ENCODE measurements around the gene RAI1.

Gene RAI1

DNA sequence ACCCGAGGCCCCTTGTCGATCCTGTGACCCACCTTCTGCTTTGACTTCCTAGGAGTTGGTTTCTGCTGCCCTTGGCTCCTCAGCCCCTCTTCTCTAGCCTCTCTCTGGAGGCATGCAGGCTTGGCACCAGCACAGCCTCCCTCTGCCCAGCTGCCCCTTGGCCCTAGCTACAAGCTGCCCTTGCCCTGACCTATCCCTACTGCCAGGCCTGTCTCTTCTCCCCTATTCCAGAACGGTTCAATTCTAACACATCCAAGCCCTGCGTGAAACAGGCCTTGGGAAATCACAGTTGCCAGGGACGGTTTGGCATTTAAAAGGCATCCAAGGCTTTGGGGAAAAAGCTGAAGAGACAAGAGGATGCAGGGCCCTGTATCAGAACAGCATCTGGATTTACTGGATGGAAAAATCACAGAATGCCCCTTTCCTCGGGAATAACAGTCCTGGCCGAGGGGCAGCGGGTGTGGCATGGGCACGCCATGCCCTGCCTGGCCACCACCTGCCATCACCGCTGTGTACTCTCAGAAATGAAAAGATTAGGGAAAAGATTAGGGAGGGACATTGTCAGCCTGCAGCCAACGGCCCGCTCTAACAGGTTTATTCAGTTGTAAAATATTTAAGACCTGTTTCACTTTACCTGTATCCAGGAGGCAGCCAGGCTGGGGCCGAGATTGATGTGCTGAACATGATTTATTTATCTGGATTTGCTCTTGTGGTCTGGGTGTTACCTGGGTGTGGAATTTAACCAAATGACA lies 15.8 kb downstream of the RAI1 start:
- H3K4me3 ChIP-seq (ENCODE audit: low read depth, low read length) = peak overlapping the region; percentile 37
- peak; percentile 85 for DNase-seq (ENCODE audit: low read depth)
- TF ChIP-seq, protein P1, sequence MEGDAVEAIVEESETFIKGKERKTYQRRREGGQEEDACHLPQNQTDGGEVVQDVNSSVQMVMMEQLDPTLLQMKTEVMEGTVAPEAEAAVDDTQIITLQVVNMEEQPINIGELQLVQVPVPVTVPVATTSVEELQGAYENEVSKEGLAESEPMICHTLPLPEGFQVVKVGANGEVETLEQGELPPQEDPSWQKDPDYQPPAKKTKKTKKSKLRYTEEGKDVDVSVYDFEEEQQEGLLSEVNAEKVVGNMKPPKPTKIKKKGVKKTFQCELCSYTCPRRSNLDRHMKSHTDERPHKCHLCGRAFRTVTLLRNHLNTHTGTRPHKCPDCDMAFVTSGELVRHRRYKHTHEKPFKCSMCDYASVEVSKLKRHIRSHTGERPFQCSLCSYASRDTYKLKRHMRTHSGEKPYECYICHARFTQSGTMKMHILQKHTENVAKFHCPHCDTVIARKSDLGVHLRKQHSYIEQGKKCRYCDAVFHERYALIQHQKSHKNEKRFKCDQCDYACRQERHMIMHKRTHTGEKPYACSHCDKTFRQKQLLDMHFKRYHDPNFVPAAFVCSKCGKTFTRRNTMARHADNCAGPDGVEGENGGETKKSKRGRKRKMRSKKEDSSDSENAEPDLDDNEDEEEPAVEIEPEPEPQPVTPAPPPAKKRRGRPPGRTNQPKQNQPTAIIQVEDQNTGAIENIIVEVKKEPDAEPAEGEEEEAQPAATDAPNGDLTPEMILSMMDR (IDR thresholded peaks at IDR 0.05; ENCODE audit: control insufficient read depth, extremely low read depth, insufficient read depth) = no peak

DNA sequence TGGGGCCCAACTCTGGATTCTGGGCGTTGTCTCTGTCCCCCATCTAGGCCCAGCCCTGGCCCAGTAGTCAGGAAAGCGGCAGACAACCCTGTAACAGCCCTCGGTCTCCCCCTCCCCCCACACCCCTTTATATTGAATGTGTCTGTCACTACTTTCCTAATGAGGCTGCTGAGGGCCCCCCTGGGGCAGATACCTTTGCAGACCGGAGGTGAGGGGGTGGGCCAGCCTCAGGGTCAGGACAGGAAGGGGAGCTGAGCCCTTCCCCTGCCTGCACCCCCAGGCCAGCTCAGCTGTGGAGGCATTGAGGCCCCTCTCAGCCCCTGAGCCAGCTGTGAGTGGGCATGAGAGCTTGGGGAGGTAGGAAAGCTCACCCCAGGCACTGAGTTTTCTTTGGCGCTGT lies 17.1 kb downstream of the RAI1 start:
- H3K4me3 ChIP-seq (ENCODE audit: low read depth, low read length) = no peak overlapping the region
- TF ChIP-seq, protein P1 (IDR thresholded peaks at IDR 0.05; ENCODE audit: control insufficient read depth, extremely low read depth, insufficient read depth) = no peak
- DNase-seq (ENCODE audit: low read depth) = no peak

DNA sequence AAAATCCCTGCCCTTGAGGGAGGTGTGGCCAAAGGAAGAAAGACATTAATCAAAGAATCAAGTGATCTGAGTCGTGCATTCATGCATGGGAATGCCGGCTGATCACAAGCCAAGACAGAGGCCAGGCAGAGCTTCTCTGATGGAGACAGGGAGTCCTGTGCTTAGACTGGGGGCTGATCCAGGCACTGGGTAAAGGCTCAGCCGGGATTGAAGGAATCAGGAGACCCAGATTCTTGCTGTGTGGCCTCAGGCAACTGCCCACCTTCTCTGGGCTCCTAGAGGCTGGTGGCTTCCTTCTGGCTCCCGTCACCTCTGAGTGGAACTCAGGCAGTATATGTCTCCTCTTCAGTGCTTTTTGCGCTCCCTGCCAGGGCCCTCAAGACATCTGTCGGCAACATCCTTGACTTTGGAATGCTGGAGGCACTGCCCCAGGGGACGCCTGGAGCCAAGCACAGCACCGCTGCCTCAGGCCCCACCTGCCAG lies 17.7 kb downstream of the RAI1 start:
- H3K4me3 ChIP-seq (ENCODE audit: low read depth, low read length) = no peak overlapping the region
- DNase-seq (ENCODE audit: low read depth) = no peak
- TF ChIP-seq, protein P1 (IDR thresholded peaks at IDR 0.05; ENCODE audit: control insufficient read depth, extremely low read depth, insufficient read depth) = no peak

DNA sequence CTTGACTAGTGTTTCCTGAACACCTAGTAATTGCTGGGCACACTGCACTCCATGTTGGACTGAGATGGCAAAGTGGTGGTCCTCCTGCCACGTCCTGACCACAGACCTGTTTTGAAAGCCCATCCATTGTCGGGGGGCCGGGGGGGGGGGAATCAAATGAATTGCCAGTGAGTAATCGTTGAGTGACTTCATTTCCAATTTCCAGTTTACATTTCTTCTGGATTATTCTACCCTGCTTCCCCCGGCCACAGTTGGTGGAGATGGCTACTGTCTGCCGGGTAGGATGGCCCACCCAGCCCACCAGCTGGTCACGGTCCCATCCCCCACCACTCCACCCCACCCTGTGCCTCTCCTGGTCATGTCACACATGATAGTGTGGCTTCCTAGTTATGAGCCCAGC lies 18.2 kb downstream of the RAI1 start:
- TF ChIP-seq, protein P1 (IDR thresholded peaks at IDR 0.05; ENCODE audit: control insufficient read depth, extremely low read depth, insufficient read depth) = no peak
- no peak overlapping the region for H3K4me3 ChIP-seq (ENCODE audit: low read depth, low read length)
- no peak for DNase-seq (ENCODE audit: low read depth)

DNA sequence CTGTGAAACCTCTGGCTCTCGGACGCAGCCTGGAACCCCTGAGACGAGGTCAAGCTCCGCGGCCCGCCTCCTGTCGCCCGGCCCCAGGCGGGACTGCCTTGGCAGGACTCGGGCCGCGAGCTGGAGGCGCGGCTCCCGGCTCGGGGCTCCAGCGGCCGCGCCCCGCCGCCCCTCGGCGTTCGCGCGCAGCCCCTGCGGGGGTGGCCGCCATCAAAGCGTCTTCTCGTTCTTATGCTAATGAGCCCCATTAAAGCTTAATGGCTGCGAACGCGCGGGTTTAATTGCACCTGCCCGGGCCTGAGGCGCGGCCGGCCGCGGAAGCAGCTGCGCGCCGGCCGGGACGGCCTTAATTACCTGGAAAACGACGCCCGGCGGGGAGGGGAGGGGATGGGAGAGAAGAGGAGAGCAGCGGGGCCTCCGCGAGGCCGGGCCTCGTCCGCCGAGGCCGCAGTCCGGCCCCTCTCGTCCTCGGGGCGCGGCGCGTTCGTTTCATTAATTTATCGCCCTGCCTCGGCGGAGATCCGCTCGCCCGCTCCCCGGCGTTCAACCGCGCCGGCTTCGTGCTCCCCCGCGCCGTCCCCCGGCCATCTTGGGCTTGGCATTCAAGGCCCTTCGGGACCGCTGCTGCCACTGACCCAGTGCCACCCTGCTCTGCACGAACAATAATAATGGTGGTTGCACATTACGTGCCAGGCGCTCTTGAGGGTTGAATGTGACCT lies 19.2 kb downstream of the RAI1 start:
- no peak overlapping the region for H3K4me3 ChIP-seq (ENCODE audit: low read depth, low read length)
- TF ChIP-seq, protein P1 (IDR thresholded peaks at IDR 0.05; ENCODE audit: control insufficient read depth, extremely low read depth, insufficient read depth) = no peak
- DNase-seq (ENCODE audit: low read depth) = no peak

DNA sequence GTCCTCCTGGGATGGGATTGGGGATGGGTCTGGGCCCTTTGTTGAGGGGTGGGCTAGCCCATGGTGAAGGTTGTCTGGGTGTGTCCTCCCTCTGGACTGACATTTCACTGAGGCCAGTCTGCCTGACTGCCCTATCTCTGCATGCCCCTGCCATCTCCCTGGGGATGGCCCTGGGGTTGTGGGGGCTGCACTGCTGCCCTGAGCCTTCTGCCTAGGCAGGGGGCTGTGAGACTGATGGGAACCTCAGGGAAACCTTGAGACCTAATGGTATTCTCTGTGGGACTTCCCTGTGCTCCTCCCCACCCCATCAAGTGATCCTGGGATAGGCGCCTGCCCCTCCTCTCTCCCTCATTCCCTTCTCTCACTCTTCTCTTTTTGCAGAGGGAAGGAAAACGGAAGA lies 19.9 kb downstream of the RAI1 start:
- no peak overlapping the region for H3K4me3 ChIP-seq (ENCODE audit: low read depth, low read length)
- TF ChIP-seq, protein P1 (IDR thresholded peaks at IDR 0.05; ENCODE audit: control insufficient read depth, extremely low read depth, insufficient read depth) = no peak
- no peak for DNase-seq (ENCODE audit: low read depth)
